Pancreas (tissue), 10 donors: ENCODE data around the gene CDC42SE2. TPM values are rescaled to one million over a fixed set of nuclear protein-coding genes. Genes with fewer than 3 reads are reported as not detected.
A peak's percentile ranks its signal among the peaks of the same experiment; 100 is the strongest.

ENCODE experiments used
- ATAC-seq, 4 donors: fragments of 200-7000 bp; cut with Tn5 transposase; one replicate each; pipeline versions ENCODE4 v1.8.0 to v1.9.1; 2020; ENCODE audit warnings: mild to moderate bottlenecking in 4 of 4, moderate library complexity in 4 of 4
- DNase-seq, 6 donors: peaks; one replicate each; pipeline ENCODE4 v3.0.0-alpha.2; 2020
- FAIRE-seq: peaks from 2 replicates; lab custom pipeline; 2012; peaks lifted over from hg19 to GRCh38; lab: Jason Lieb, UNC
- H3K27ac ChIP-seq, 4 donors: fragments of 200-600 bp; sonication (generic); 1 replicate in 3 of 4; 2 replicates in 1 of 4; pipeline versions ENCODE4 v1.5.0 to v1.8.0; 2020
- H3K27me3 ChIP-seq, 4 donors: fragments of 200-600 bp; one replicate each; pipeline ENCODE4 v1.8.0; 2021
- H3K36me3 ChIP-seq, 3 donors: fragments of 200-600 bp; sonication (generic) in 1 of 3; one replicate each; pipeline versions ENCODE4 v1.5.0 to v1.8.0; 2020 to 2021
- H3K4me1 ChIP-seq, 3 donors: fragments of 200-600 bp; one replicate each; pipeline ENCODE4 v1.8.0; 2021
- H3K4me3 ChIP-seq, 4 donors: fragments of 200-600 bp; sonication (generic) in 2 of 4; one replicate each; pipeline versions ENCODE4 v1.5.0 to v1.8.0; 2020 to 2021
- H3K9me3 ChIP-seq, 4 donors: fragments of 200-600 bp; one replicate each; pipeline ENCODE4 v1.8.0; 2021
- CTCF ChIP-seq, 4 donors: fragments of 200-600 bp; sonication (generic) in 3 of 4; IDR thresholded peaks; one replicate each; pipeline versions ENCODE4 v1.5.0 to v1.8.0; 2021; ENCODE audit warnings: antibody characterized with exemption in 4 of 4
- WGBS, 2 donors: extraction: QIAGEN DNeasy Blood & Tissue Kit; methylation state at CpG; one replicate each; pipeline ENCODE4 v1.1.7; 2013; 5-methylcytosine and 5-hydroxymethylcytosine counted together
- intact Hi-C, 3 donors: fragments of 100-400 bp; cut with DNase I; formaldehyde crosslinking; loops; one replicate each; pipeline versions ENCODE4 v1.11.1 to v1.14.2; 2022
- polyA plus RNA-seq, 2 donors: library from polyadenylated mRNA; stranded (reverse); fragments of 200-250 nt; gene quantifications; one replicate each; pipeline ENCODE4 v1.2.3, GENCODE V29; 2013
- total RNA-seq, 6 donors: library from RNA; stranded (reverse); fragmentation: NEBNext Ultra II Directional in 4 of 6; extraction: Animal tissue kit (Norgen Biotek cat#: 25700) in 4 of 6; gene quantifications; one replicate each; pipeline versions ENCODE4 v1.2.1 to v1.2.4, GENCODE V29; 2021 to 2023
- donor health status: healthy with polysubstance abuse.
- donor health status: DM: no; HTN: no; CAD: no; lungs with moderate emphysema.
- donor health status: DM: no; HTN: no; CAD: no.
- donor health status: control.
- donor health status: control.
- donor health status: Bipolar disorder and iron deficiency.
- donor health status: DM: yes; HTN: yes; CAD: no.
- donor health status: DM: no; HTN: no; CAD: no.
- donor health status: DM: no; HTN: no; CAD: no.
- donor health status: DM: yes; HTN: yes; CAD: no.

CDC42SE2 gene
- total and polyA plus RNA-seq, 8 donors = 10.7 to 30.5 (median 20.3) TPM

GRCh38 chr5:131224387-131225201, 39.3 kb upstream of the CDC42SE2 start:
- ATAC-seq = peak in 3 of 4 donors; percentile 47 to 77 (median 72)

GRCh38 chr5:131225282-131225974, 38.4 kb upstream of the CDC42SE2 start:
- 82 to 86% methylated on average over 4 of the region's 4 CpGs for WGBS, 2 donors
- H3K4me3 ChIP-seq = no peak overlapping the region
- no peak overlapping the region for H3K27ac ChIP-seq
- no peaks in the 10 kb centered on the region for H3K4me1 ChIP-seq
- intact Hi-C loops = no loop called here
- TF ChIP-seq CTCF (IDR thresholded peaks at IDR 0.05) = no peak
- no peaks in the 10 kb centered on the region for H3K9me3 ChIP-seq
- FAIRE-seq (no peak), DNase-seq (no peak), ATAC-seq (no peak)
- H3K36me3 ChIP-seq = no peaks in the 10 kb centered on the region
- no peaks in the 10 kb centered on the region for H3K27me3 ChIP-seq

More at GRCh38 chr5:131224387-131225201, 39.3 kb upstream of the CDC42SE2 start:
- peak in 1 of 6 donors; percentile 26 for DNase-seq
- H3K36me3 ChIP-seq = no peaks in the 10 kb centered on the region
- 71 to 73% methylated on average over 6 of the region's 6 CpGs for WGBS, 2 donors
- no peak overlapping the region for H3K27ac ChIP-seq
- H3K4me1 ChIP-seq = no peaks in the 10 kb centered on the region
- no peaks in the 10 kb centered on the region for H3K9me3 ChIP-seq
- no peaks in the 10 kb centered on the region for H3K27me3 ChIP-seq
- intact Hi-C loops = no loop called here
- no peak for FAIRE-seq
- TF ChIP-seq CTCF (IDR thresholded peaks at IDR 0.05) = no peak
- H3K4me3 ChIP-seq = no peak overlapping the region

DNA sequence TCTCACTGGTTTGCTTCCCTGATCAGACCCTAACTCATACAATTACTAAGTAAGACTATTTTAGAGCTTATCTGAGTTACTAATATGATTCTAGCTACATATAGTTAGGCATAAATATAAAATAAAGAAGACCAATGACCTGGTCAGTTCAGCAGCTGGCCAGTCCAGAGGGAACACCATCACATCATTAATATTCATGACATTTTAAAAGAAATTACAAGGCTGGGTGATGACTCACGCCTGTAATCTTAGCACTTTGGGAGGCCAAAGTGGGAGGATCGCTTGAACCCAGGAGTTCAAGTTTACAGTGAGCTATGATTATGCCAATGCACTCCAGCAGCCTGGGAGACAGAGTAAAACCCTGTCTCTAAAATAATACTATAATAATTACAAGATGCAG, 37.0 kb upstream of the CDC42SE2 start:
- H3K4me1 ChIP-seq = no peaks in the 10 kb centered on the region
- 82 to 97% methylated on average over 2 of the region's 2 CpGs for WGBS, 2 donors
- DNase-seq (no peak), FAIRE-seq (no peak), ATAC-seq (no peak)
- no peak overlapping the region for H3K4me3 ChIP-seq
- no peak for TF ChIP-seq CTCF (IDR thresholded peaks at IDR 0.05)
- no peaks in the 10 kb centered on the region for H3K27me3 ChIP-seq
- H3K36me3 ChIP-seq = no peaks in the 10 kb centered on the region
- H3K9me3 ChIP-seq = no peaks in the 10 kb centered on the region
- intact Hi-C loops = no loop called here
- no peak overlapping the region for H3K27ac ChIP-seq

DNA sequence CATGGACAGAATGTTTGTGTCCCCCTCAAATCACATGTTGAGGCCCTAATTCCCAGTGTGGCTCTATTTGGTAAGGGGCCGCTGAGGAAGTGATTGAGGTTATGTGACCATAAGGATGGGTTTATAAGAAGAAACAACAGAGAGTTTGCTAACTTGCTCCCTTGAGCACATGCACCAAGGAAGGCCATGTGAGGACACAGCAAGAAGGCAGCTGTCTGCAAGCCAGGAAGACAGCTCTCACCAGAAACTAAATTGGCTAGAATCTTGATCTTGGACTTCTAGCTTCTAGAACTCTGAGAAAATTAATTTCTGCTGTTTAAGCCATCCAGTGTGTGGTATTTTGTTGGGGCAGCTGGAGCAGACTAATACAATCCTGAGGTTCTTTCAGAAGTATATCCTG, 35.2 kb upstream of the CDC42SE2 start:
- no peak for TF ChIP-seq CTCF (IDR thresholded peaks at IDR 0.05)
- no peak for FAIRE-seq
- intact Hi-C loops = no loop called here
- Histone ChIP-seq H3K36me3 (no peaks in the 10 kb centered on the region), H3K9me3 (no peaks in the 10 kb centered on the region), H3K27ac (no peak overlapping the region), H3K4me3 (no peak overlapping the region), H3K4me1 (no peaks in the 10 kb centered on the region), H3K27me3 (no peaks in the 10 kb centered on the region)
- WGBS, 2 donors = 57 to 74% methylated on average over 1 of the region's 1 CpG
- ATAC-seq = no peak
- DNase-seq = no peak
